ENCODE data around the gene MALAT1. TPM values are rescaled to one million over a fixed set of nuclear protein-coding genes. Genes with fewer than 3 reads are reported as not detected.

The MALAT1 gene
- total and polyA plus RNA-seq, 2 of the 8 experiments (the other 6 are each of a cell fraction or from before 2014, with no cell fraction given), result 115 to 984 TPM

DNA sequence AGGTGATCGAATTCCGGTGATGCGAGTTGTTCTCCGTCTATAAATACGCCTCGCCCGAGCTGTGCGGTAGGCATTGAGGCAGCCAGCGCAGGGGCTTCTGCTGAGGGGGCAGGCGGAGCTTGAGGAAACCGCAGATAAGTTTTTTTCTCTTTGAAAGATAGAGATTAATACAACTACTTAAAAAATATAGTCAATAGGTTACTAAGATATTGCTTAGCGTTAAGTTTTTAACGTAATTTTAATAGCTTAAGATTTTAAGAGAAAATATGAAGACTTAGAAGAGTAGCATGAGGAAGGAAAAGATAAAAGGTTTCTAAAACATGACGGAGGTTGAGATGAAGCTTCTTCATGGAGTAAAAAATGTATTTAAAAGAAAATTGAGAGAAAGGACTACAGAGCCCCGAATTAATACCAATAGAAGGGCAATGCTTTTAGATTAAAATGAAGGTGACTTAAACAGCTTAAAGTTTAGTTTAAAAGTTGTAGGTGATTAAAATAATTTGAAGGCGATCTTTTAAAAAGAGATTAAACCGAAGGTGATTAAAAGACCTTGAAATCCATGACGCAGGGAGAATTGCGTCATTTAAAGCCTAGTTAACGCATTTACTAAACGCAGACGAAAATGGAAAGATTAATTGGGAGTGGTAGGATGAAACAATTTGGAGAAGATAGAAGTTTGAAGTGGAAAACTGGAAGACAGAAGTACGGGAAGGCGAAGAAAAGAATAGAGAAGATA, at the start of gene MALAT1 (continued):
- TF ChIP-seq, protein P1, sequence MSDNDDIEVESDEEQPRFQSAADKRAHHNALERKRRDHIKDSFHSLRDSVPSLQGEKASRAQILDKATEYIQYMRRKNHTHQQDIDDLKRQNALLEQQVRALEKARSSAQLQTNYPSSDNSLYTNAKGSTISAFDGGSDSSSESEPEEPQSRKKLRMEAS (IDR thresholded peaks at IDR 0.05), result peak; percentile 59; the same call in 1 of the 2 replicates
- TF ChIP-seq SIRT6 (IDR thresholded peaks at IDR 0.05; ENCODE audit: low read length) (no peak), TCF12 (IDR thresholded peaks at IDR 0.05; ENCODE audit: low read depth, low read length) (peak; percentile 82; the same call in 1 of the 2 replicates), POLR2A (IDR thresholded peaks at IDR 0.05; ENCODE audit: control extremely low read depth in 1 of 2, low read depth in 2 of 2, low read length in 2 of 2) (peak; percentile 100), SUZ12 (IDR thresholded peaks at IDR 0.05; ENCODE audit: low read length) (no peak), CREB1 (IDR thresholded peaks at IDR 0.05) (peak; percentile 87), JUND (IDR thresholded peaks at IDR 0.05; ENCODE audit: low read length) (peak; percentile 64), TAF1 (IDR thresholded peaks at IDR 0.05; ENCODE audit: low read depth, low read length) (peak; percentile 100), TBP (IDR thresholded peaks at IDR 0.05; ENCODE audit: low read depth, low read length) (peak; percentile 99), RAD21 (IDR thresholded peaks at IDR 0.05 in 1 of 2, conservative IDR thresholded peaks at IDR 0.05 in 1 of 2; ENCODE audit: low read depth in 2 of 2, low read length in 2 of 2) (peak in 1 of 2 experiments; percentile 27; a peak in 1 of 4 replicates), NANOG (IDR thresholded peaks at IDR 0.05; ENCODE audit: insufficient read depth, low read depth, low read length, poor library complexity, severe bottlenecking) (peak; percentile 65), YY1 (IDR thresholded peaks at IDR 0.05; ENCODE audit: low read depth, low read length) (peak; percentile 32; the same call in 1 of the 2 replicates), SIN3A (conservative IDR thresholded peaks at IDR 0.05 in 1 of 2, IDR thresholded peaks at IDR 0.05 in 1 of 2; ENCODE audit: low read depth in 1 of 2, low read length in 2 of 2) (peak in 1 of 2 experiments; percentile 89; a peak in 3 of 4 replicates)
- TF ChIP-seq, protein P2, sequence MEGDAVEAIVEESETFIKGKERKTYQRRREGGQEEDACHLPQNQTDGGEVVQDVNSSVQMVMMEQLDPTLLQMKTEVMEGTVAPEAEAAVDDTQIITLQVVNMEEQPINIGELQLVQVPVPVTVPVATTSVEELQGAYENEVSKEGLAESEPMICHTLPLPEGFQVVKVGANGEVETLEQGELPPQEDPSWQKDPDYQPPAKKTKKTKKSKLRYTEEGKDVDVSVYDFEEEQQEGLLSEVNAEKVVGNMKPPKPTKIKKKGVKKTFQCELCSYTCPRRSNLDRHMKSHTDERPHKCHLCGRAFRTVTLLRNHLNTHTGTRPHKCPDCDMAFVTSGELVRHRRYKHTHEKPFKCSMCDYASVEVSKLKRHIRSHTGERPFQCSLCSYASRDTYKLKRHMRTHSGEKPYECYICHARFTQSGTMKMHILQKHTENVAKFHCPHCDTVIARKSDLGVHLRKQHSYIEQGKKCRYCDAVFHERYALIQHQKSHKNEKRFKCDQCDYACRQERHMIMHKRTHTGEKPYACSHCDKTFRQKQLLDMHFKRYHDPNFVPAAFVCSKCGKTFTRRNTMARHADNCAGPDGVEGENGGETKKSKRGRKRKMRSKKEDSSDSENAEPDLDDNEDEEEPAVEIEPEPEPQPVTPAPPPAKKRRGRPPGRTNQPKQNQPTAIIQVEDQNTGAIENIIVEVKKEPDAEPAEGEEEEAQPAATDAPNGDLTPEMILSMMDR (IDR thresholded peaks at IDR 0.05; ENCODE audit: control extremely low read depth in 1 of 3, insufficient read depth in 1 of 3, low read depth in 1 of 3, low read length in 3 of 3), result no peak
